CD4-positive, alpha-beta T cell treated with Interleukin-6 for 4 hours (primary cell): ENCODE measurements around the gene HES4.
"Not testable (repeated sequence)": the region's sequence is repeated elsewhere in the genome, so short reads cannot be mapped to it uniquely, and the experiment has no call there.

Experiments
- DNase-seq: peaks from one replicate; pipeline ENCODE4 v3.0.0-alpha.2; 2020; ENCODE audit warnings: mixed read lengths

HES4 gene

DNA sequence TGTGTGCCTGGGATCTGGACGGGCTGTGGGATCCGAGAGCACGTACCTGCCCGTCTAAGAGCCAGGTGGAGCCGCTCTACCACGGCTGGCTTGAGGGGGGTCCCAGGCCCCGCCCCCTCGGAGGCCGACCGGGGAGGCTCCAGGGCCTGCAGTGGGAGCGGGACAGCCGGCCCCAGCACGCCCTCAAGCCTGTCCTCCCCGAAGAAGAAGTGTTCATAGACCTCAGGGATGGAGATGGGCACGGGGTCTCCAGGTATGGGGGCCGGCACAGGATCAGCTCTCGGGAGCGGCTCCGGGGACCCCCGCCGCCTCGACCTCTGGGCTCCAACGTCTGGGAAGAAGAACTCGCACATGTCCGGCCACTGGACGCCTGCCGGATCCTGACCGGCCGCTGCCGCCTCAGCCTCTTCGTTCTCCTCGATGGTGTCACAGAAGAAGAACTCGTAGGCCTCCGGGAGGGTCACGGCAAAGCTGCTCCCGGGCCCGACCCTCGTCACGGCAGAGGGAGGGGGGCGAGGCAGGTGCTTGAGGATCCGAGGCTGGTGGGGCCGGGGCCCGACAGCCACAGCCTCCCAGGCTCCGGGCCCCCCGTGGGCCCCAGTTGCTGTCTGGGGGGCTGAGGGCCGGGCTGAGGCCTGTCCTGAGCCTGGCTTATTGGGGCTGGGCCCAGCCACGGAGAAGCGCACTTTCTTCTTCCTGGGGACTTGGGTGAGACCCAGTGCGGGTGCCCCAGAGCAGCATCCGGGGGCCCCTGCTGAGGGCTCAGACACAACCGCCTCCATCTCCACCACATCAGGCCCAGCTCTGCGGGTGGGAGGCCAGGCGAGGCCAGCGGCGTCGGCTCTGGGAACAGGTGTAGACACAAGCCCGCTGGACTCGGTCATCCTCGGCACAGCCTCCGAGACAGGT is 20.8 kb downstream of the HES4 start:
- DNase-seq = no peak

DNA sequence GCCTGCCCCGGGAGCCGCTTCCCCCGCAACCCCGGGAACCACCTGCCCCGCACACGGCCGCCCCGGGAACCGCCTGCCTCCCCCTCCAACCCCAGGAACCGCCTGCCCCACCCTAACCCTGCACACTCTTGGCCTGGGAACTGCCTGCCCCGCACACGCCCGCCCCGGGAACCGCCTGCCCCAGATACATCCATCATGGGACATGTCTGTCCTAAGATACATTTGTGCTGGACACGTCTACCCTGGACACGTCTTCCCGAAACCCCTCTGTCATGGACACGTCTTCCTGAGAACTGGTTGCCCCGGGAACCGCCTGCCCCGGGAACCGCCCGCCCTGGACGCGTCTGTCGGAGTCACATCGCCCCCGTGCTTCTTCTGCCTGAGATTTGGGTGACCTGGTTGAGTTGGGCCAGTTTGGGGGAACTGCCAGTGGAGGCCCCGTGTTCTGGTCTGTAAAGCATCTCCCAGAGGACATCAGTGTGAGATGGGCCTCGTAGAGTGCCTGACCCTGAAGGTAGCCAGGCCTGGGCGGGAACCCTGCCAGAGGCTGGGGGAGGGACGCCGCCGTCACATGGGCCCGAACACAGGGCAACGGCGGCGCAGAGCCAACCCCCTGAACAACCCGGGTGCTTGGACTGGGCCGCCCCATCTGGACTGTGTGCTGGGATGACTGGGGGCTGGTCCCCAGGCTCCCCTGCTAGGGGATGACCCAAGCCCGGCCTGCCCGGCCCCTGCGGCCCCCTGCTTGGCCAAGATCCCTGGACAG is 21.6 kb downstream of the HES4 start:
- DNase-seq = no peak

DNA sequence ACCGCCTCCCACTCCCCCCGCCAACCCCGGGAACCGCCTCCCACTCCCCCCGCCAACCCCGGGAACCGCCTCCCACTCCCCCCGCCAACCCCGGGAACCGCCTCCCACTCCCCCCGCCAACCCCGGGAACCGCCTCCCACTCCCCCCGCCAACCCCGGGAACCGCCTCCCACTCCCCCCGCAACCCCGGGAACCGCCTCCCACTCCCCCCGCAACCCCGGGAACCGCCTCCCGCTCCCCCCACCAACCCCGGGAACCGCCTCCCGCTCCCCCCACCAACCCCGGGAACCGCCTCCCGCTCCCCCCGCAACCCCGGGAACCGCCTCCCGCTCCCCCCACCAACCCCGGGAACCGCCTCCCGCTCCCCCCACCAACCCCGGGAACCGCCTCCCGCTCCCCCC is 23.1 kb downstream of the HES4 start:
- DNase-seq = not testable (repeated sequence)

DNA sequence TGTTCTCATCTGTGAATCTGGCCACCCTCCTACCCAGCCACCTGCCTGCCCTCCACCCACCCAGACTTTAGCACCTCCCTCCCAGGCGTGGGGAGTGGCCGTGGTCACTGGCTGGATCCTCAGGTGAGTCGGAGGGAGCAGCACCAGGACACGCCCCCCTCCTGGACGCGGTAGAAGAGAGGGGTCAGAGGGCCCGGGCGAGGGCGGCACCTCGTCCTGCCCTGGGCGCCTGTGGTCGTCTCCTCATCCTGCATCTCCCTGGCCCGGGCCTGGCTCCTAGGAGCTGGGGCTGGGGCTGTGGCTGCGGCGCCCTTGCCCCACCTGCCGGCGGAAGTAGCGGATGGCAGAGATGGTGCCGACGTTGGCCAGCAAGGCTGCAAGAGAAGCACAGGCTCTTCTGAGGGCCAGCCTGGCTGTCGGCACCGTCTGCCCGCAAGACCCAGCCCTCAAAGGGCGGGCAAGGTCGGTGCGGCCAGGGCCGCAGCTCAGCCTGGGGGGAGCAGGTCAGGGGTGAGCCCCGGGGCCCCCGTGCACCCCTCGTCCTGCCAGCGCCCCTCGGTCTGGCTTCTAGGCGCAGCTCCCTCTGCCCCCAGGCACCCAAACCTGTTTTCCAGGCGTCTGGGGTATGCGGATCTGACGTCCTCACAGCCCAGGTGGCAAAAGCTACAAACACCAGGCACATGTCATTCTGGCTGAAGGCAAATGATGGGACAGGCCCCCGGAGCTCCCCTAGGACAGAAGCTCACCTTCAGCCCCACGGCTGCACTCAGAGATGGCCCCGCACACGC is 23.8 kb downstream of the HES4 start:
- DNase-seq = peak; percentile 73

DNA sequence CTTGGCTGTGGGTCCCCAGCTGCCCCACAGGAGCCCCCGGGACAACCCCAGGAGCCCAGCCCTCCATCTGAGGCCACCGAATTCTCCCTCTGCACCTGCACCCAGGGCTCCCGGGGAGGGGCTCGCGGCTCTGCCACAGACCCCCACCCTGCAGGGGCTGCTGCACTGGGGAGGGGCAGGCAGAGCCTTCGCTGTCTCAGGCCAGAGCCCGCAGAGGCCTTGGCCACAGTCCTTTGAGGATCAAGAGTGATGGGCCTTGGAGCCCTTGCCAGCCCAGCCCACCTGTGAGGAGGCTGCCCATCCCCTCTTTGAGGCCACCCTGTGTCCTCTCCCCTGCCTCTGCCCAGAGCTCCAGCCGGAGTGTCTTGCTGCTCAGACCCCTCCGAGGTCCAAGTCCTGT is 24.5 kb downstream of the HES4 start:
- DNase-seq = no peak

DNA sequence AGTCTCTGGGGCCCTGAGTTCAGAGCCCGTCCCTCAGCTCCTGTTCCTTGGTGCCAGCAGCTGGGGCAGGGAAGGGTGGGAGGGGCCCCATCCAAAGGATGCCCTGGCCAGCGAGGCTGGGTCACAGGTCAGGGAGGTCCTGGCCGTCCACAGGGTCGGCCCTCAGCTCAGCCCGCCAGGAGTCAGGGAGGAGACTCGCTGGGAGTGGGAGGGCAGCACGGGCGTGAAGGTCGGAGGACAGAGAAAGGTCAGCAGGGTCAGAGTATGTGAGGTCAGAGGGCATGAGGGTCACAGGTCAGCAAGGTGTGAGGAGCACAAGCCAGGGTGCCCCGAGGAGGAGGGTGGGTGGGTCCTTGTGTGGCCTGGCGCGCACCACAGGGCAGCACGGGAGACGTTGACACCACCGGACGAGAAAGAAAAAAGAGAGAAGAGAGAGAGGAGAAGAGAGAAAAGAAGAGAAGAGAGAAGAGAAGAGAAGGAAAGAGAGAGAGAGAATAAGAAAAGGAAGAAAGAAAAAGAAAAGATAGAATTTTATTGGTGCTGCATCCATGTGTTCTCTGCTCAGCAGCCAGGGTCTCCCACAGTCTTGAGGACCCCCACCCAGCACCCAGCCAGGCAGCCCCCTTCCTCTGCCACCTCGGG is 25.1 kb downstream of the HES4 start:
- DNase-seq = no peak

DNA sequence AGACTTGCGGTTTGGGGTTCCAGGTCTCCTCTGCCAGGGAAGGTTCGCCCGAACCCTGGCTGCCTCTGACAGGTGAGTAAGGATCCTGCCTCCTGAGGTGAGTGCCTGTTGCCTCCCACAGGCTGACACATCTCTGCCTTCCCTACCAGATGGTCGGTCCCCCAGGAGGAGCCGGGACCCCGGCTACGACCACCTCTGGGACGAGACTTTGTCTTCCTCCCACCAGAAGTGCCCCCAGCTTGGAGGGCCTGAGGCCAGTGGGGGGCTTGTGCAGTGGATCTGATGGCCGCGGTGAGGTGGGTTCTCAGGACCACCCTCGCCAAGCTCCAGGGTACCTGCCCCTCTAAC is 25.6 kb downstream of the HES4 start:
- no peak for DNase-seq

DNA sequence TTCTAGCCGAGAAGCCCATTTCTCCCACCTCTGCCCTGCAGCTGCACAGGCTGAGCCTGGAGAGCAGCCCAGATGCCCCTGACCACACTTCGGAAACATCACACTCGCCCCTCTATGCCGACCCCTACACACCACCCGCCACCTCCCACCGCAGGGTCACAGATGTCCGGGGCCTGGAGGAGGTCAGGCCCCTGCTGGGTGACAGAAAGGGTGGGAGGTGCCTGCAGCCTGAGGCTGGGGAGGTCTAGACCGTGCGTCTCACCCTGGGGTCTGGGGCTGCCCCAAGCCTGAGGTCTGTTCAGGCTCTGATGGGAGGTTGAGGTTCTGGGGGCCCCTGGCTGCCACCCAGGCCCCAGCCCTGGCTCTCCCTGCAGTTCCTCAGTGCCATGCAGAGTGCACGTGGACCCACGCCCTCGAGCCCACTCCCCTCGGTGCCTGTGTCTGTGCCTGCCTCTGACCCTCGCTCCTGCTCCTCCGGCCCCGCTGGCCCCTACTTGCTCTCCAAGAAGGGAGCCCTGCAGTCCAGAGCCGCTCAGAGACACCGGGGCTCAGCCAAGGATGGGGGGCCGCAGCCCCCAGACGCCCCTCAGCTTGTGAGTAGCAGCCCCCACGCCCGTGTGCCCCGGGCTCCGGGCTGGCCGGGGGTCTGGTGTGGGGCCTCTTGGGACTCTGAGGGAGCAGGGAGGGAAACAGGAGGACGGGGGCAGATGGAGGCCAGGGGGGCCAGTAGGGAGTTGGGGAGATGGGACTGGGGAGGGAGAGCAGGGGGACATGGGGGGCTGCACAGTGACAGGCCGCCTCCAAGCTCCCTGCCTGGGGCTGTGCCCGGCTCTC is 26.2 kb downstream of the HES4 start:
- DNase-seq = no peak

DNA sequence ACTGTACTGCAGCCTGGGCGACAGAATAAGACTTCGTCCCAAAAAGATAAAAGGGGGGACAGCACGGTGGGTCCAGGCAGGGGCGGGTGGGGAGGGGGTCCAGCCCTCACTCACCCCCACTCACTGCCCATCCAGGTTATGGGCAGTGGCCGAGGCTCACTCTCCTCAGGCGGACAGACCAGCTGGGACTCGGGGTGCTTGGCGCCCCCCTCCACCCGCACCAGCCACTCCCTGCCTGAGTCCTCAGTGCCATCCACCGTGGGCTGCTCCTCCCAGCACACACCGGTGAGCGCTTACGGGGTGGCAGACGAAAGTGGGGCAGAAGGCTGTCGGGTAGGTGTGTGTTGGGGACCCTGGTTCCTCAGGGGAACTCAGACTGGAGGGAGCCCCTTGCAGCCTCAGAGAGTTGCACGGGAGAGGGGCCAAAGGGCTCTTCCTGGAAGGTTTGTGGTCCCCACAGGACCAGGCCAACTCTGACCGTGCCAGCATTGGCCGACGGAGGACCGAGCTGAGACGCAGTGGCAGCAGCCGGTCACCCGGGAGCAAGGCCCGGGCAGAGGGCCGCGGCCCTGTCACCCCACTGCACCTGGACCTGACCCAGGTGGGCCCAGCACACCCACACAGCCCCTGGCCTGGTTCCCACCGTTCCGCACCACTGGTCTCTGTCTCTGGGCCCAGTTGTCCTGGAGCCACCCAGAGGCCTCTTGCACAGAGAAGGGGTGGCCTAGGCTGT is 27.0 kb downstream of the HES4 start:
- DNase-seq = no peak

DNA sequence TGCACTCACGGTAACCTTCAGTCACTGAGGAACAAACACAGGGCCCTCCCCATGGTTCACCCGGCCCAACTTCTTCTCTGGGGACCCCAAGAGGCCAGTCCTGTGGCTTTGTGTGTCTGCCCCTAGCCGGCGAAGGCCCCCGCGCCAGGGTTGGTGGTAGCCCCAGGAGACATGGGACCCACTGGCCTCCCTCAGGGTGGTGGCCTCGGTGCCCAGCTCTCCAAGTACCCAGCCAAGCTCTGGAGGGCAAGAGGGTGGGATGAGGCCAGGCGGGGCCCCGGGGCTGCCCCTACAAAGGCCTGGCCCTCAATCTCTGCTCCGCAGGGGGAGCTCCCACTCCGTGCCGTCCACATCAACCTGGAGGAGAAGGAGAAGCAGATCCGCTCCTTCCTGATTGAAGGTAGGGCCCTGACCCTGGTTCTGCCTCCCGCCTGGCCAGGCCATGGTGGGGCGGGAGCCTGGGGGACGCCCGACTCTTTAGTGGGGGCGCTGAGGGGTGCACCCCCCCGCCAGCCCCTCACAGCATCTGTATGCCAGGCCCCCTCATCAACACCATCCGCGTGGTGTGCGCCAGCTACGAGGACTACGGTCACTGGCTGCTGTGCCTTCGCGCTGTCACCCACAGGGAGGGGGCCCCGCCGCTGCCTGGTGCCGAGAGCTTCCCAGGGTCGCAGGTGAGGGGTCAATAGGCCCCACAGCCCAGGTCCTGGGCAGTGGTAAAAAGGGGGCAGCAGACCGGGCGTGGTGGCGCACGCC is 28.0 kb downstream of the HES4 start:
- no peak for DNase-seq

DNA sequence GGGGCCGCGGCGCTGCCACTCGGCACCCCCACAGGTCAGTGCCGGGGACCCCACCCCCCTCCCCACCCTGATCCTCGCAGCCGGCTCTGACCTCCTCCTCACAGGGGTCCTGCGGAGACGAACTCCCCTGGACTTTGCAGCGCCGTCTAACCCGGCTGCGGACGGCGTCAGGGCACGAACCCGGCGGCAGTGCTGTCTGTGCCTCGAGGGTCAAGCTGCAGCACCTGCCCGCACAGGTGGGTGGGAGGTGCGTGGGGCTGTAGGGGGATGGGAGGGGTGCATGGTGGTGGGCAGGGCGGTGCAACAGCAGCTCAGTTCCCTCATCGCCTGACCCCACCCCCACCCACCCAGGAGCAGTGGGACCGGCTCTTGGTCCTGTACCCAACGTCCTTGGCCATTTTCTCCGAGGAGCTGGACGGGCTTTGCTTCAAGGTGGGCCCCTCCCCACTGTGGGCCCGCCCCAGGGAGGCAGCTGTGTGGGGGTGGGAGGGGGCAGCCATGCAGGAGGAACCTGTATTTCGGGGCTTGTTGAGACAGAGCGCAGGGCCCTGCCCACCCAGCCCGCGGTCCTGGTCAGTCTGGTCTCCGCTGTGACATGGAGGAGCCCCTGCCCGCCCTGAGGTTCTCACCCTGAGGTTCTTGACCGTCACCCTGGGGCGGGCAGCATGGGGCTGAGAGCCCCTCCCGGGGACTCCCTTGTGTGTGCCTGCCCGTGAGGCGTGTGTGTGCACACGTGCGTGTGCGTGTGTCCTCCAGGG is 28.7 kb downstream of the HES4 start:
- no peak for DNase-seq

DNA sequence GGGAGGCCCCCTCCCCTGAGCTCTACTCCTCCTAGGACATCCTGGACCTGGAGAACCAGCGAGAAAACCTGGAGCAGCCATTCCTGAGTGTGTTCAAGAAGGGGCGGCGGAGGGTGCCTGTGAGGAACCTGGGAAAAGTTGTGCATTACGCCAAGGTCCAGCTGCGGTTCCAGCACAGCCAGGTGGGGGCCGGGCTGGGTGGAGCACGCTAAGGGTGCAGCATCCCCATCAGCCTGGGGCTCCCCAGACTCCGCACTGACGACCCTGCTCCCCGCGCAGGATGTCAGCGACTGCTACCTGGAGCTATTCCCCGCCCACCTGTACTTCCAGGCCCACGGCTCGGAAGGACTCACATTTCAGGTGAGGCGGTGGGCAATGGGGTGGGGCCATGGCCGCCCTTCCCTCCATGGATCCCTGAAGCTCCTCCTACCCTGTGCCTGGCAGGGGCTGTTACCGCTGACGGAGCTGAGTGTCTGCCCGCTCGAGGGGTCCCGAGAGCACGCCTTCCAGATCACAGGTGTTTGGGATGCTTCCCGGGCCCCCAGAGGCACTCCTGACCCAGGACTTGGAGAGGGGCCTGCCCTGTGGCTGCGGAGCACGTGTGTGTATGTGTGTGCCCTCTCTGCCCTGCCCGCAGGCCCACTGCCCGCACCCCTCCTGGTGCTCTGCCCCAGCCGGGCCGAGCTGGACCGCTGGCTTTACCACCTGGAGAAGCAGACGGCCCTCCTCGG is 29.5 kb downstream of the HES4 start:
- DNase-seq = no peak

DNA sequence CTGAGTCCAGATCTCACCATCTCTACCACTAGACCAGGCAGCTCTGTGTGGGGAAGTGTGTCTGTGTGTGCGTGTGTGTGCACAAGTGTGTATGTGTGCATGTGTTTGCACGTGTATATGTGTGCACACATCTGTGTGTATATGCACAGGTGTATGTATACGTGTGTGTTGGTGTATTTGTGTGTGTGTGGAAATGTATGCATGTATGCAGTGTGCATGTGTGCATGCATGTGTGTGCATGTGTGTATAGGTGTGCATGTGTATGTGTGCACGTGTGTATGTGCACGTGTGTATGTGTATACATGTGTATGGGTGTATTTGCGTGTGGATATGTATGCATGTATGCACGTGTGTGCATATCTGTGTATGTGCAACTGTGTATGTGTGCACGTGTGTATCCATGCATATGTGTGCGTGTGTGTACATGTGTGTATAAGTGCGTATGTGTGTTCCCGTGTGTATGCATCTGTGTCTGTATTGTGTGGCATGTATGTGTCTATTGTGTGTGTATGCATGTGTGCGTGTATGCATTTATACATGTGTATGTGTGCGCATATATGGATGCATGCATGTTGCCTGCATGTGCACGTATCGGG is 30.5 kb downstream of the HES4 start:
- DNase-seq = no peak

DNA sequence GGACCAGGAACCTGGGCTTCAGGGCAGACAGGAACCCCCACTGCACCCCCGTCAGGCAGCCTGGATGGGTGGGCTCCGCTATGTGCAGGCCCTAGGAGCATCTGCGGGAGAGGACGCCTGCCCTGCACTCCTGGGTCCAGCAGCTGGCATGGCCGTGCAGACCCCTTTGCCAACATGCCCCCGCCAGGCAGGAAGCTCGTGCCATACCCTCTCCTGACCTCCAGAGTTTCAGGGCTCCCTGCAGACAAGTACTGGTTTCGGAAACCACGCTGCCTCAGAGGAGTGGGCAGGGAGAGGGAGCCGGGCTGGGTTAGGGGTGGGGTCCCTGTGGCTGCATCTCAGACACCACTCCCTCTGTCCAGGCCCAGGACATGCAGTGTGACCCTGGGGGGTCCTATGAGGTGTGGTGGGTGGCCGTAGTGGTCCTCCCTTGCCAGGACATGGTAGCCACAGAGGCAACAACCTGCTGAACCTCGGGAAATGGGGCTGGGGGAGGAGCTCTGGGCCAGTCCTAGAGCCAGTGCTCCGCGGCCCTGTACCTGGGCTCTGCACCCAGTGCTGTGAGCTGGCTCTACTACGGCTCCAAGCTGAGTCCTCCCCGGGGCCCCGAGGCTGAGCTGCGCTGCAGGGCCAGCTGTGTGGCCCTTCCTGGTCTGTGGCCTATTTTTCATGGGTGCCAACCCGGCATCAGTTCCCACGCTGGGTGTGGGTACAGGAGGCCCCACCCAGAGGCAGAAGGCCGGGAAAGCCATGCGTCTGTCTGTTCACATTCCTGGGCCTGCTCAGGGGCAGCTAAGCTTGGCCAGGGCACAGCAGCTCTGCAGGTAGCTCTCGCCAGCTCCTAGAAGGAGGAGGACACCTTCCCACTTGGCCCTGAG is 32.2 kb downstream of the HES4 start:
- no peak for DNase-seq

DNA sequence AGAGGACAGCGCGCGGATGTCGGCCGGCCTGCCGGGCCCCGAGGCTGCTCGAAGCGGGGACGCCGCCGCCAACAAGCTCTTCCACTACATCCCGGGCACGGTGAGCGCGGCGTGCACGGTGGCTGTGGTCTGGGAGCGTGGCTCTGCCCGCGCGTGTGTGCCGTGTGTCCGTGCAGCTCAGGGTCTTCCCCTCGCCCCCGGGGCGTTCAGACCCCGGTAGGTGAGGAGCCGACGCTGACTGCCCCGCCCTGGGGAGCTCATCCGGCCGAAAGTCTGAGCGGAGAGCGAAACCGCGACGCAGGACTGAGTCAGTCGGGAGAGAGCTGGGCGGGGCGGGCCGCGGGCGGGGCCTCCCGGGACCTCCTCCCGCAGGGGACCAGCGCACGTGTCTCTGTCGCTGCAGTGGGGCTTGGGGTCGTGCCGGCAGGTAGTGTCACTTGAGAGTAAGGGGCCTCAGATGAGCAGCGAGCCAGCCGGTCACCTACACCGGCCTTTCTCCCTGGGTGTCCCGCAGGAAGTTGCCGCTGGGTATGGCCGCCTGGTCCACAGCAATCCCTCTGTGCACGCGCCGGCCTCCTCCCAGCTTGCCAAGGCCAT is 33.1 kb downstream of the HES4 start:
- peak; percentile 93 for DNase-seq

DNA sequence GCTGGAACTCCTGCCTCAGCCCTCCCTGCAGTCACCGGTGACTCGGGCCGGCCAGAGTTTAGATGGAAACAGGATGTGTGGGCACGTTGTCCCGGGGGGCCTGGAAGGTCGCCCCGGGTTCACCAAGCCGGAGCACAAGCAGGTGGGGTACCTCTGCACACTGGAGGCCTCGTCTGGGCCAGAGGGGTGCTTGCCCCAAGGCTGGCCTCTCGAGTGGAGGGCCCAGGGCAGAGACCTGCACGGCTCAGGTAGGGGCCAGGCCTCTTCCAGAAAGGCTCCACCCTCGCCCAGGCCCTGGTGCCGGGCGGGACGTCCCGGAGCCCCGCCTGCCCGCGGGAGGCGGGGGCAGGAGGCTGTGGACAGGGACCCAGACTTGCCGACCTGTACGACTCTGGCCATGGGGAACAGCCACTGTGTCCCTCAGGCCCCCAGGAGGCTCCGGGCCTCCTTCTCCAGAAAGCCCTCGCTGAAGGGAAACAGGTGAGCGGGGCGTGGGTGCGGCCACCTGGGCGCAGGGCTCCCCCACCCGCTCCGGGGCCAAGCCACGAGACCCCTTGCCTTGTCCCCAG is 33.7 kb downstream of the HES4 start, which contains the start of gene PLEKHN1:
PLEKHN1 (plus strand) TSS at position 348 of the 569 bp plus-strand sequence; CDS start at position 398, 50 bp downstream.
- peak; percentile 60 for DNase-seq
